WERI-Rb-1 (cell line): ENCODE measurements around the gene OPN1MW.
"Not testable (repeated sequence)": the region's sequence is repeated elsewhere in the genome, so short reads cannot be mapped to it uniquely, and the experiment has no call there.

Source experiments
- DNase-seq: peaks from one replicate; pipeline ENCODE4 v3.0.0-alpha.2; 2020
- H3K27ac ChIP-seq: fragments of 250-450 bp; sonication (Bioruptor Pico); 2 replicates; pipeline ENCODE4 v1.5.1; 2020; ENCODE audit warnings: mild to moderate bottlenecking, moderate library complexity
- H3K27me3 ChIP-seq: fragments of 250-450 bp; sonication (Bioruptor Pico); 2 replicates; pipeline ENCODE4 v1.5.1; 2021; ENCODE audit warnings: mild to moderate bottlenecking, low read depth, moderate library complexity; ENCODE audit not compliant: insufficient read depth, severe bottlenecking
- H3K36me3 ChIP-seq: fragments of 250-450 bp; sonication (Bioruptor Pico); 2 replicates; pipeline ENCODE4 v1.5.1; 2020; ENCODE audit warnings: mild to moderate bottlenecking, moderate library complexity
- H3K4me3 ChIP-seq: 2 replicates; pipeline ENCODE4 v1.5.1; 2011; ENCODE audit warnings: low read depth, mild to moderate bottlenecking, control low read depth, low read length
- H3K9me3 ChIP-seq: fragments of 250-450 bp; sonication (Bioruptor Pico); 2 replicates; pipeline ENCODE4 v1.5.1; 2021; ENCODE audit warnings: mild to moderate bottlenecking, moderate library complexity; ENCODE audit not compliant: severe bottlenecking
- TF ChIP-seq, protein P1 (sequence below): IDR thresholded peaks from 2 replicates; pipeline ENCODE4 v1.5.1; 2011; ENCODE audit warnings: low read depth, mild to moderate bottlenecking, control low read depth, inconsistent platforms, low read length

OPN1MW gene

GRCh38 chrX:154142386-154142785 lies 40.0 kb upstream of the OPN1MW start:
- TF ChIP-seq, protein P1, sequence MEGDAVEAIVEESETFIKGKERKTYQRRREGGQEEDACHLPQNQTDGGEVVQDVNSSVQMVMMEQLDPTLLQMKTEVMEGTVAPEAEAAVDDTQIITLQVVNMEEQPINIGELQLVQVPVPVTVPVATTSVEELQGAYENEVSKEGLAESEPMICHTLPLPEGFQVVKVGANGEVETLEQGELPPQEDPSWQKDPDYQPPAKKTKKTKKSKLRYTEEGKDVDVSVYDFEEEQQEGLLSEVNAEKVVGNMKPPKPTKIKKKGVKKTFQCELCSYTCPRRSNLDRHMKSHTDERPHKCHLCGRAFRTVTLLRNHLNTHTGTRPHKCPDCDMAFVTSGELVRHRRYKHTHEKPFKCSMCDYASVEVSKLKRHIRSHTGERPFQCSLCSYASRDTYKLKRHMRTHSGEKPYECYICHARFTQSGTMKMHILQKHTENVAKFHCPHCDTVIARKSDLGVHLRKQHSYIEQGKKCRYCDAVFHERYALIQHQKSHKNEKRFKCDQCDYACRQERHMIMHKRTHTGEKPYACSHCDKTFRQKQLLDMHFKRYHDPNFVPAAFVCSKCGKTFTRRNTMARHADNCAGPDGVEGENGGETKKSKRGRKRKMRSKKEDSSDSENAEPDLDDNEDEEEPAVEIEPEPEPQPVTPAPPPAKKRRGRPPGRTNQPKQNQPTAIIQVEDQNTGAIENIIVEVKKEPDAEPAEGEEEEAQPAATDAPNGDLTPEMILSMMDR, result no peak
- H3K4me3 ChIP-seq, result no peak overlapping the region
- H3K36me3 ChIP-seq, result no peaks in the 10 kb centered on the region
- H3K27ac ChIP-seq, result no peak overlapping the region
- H3K27me3 ChIP-seq, result no peaks in the 10 kb centered on the region
- H3K9me3 ChIP-seq, result no peaks in the 10 kb centered on the region
- no peak for DNase-seq

DNA sequence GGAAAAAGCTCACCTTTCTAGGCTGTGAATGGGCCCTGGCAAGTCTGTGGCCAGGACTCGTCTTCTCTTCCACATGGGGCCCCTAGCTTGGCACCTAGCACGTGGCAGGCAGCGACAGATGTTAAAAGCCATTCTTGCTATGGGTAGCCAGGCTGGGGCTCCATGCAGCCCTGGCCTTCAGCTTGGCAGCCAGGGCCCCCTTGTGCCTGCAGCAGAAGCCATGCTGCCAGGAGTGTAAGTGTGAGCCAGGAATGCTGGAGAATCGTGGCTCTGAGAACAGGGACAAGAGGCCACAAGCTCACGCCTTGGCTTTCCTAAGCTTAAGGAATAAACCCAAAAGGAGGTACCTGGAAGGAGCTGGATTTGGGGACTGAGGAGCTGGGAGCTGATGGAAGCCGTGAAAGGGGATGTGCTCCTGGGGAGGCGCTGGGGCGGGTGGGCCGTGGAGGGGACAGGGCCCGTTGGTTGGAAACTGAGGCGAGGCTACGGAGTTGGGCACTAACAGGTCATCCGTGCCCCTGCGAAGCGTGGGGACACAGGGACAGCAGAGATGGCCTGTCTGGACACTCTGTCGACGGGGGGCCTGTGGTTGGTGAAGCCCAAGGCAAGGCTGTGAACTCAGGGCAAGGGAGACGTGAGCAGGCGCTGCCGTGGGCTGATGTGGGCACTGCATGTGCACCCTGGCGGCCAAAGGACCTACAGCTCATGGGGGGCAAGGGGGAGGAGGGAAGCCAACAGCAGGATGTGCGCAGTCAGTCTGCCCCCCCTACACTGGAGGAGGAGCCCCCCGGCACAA lies 39.2 kb upstream of the OPN1MW start:
- H3K36me3 ChIP-seq, result no peaks in the 10 kb centered on the region
- no peaks in the 10 kb centered on the region for H3K27me3 ChIP-seq
- TF ChIP-seq, protein P1, result no peak
- no peak overlapping the region; the same call in 1 of the 2 replicates for H3K27ac ChIP-seq
- no peak overlapping the region for H3K4me3 ChIP-seq
- no peak for DNase-seq
- no peaks in the 10 kb centered on the region for H3K9me3 ChIP-seq

GRCh38 chrX:154144010-154144409 lies 38.4 kb upstream of the OPN1MW start, which contains the start of gene OPN1LW:
TSS of gene OPN1LW (plus strand) at chrX:154144243. CDS start at chrX:154144284, 41 bp downstream.
- not testable (repeated sequence) for H3K9me3 ChIP-seq, H3K27me3 ChIP-seq, H3K36me3 ChIP-seq, H3K27ac ChIP-seq, H3K4me3 ChIP-seq
- peak; percentile 82 for DNase-seq

DNA sequence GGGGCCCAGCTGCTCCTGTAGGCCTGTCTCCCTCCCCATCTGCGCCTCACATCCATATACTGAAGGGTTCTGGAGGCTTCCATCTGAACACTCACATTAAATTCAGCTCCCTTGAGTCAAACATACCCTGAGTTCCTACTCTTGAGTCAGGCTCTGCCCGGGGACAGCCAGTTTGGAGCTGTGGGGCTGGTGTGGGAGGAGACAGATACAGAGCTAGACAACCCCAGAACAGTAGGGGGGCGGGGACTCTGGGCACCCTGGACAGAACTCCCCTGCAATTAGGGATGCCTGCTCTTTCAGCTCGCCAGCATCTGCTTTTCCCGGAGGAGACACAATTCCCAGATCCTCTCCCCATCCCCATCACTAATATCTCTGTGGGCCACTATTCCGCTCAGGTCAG lies 31.4 kb upstream of the OPN1MW start:
- H3K4me3 ChIP-seq, H3K36me3 ChIP-seq, H3K9me3 ChIP-seq, DNase-seq, H3K27ac ChIP-seq, H3K27me3 ChIP-seq: not testable (repeated sequence)

DNA sequence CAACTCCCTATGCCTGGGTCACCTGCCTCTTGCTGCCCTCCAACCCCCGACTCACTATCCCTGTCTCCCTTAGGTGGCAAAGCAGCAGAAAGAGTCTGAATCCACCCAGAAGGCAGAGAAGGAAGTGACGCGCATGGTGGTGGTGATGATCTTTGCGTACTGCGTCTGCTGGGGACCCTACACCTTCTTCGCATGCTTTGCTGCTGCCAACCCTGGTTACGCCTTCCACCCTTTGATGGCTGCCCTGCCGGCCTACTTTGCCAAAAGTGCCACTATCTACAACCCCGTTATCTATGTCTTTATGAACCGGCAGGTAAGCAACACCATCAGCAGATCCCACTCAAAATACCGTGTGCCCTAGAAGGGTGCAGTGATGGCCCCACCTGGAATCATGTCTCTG lies 26.2 kb upstream of the OPN1MW start:
- H3K27ac ChIP-seq, H3K27me3 ChIP-seq, H3K9me3 ChIP-seq, H3K4me3 ChIP-seq, DNase-seq, H3K36me3 ChIP-seq: not testable (repeated sequence)

- not testable (repeated sequence) for H3K27ac ChIP-seq, H3K4me3 ChIP-seq, DNase-seq
Observed at GRCh38 chrX:154157207-154157606, 25.2 kb upstream of the OPN1MW start.

DNA sequence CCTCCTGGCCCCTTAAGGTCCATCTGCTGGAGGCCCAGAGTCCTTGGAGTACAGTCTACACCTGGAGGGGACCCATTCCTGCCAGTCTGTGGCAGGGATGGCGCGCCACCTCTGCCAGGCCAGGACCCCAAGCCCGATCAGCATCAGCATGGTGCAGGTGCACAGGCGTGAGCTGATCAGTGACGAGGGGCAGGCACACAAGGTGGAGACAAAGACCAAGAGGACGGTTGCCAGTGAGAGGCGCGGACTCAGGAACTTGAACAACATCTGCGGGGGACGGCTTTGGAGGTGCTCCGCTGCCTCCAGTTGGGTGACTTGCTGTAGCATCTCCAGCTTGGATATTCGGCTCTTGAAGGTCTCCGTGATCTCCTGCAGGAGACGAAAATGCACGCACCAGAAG lies 23.1 kb upstream of the OPN1MW start:
- not testable (repeated sequence) for H3K36me3 ChIP-seq, H3K27ac ChIP-seq, H3K4me3 ChIP-seq, H3K9me3 ChIP-seq, DNase-seq, H3K27me3 ChIP-seq

More at GRCh38 chrX:154157207-154157606, 25.2 kb upstream of the OPN1MW start:
- H3K27me3 ChIP-seq, H3K36me3 ChIP-seq, H3K9me3 ChIP-seq: not testable (repeated sequence)

DNA sequence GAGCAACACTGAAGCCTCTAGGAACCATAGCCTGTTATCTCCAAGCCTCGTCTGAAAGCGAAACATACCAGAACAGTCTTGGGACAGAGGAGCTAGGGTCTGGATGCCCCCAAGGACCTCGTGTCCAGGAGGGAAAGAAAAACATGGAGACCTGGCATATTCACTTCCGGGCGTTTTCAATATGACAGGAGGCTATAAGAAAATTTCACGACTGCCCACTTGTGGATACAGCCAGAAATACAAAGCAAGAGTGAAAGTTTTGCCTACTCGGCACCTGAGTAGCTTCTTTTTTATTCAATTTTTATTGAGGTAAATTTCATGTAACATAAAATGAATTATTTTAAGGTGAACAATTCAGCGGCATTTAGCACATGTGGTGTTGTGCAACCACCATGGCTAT lies 17.5 kb upstream of the OPN1MW start:
- not testable (repeated sequence) for H3K36me3 ChIP-seq, H3K9me3 ChIP-seq, DNase-seq, H3K27me3 ChIP-seq, H3K4me3 ChIP-seq, H3K27ac ChIP-seq

DNA sequence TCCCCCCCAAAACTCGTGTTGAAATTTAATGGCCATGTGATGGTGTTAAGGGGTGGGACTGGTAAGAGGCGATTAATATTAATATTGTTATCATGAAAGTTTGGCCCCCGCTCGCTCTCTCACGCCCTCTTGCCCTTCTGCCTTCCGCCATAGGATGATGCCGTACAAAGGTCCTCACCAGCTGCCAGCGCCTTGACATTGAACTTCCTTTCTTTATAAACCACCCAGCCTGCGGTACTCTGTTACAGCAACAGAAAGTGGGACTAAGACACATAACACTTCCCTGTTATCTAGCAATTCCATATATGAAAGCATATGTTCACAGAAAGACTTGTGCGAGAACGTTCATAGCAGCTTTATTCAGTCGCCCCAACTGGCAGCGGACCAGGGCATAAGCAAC lies 14.0 kb upstream of the OPN1MW start:
- not testable (repeated sequence) for H3K9me3 ChIP-seq, H3K4me3 ChIP-seq, H3K27me3 ChIP-seq, H3K27ac ChIP-seq, DNase-seq, H3K36me3 ChIP-seq

DNA sequence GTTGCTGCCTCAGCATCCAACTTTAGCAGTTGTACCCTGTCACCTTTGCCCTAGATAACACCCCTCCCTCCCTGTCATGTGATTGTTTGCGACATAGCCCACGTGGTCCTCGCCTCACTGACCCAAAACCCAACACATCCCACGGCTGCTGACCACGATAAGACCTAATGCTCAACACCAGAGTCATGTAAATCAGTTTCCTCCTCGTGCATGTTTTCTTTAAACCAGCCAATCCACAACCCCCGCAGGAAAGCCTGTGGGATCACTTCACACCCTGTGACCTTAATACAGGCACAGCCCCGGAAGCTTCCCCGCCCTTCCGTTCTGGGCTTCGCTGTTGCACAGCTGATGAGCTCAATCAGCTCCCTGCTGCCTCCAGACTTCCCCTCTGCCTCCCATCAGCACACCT lies 9.9 kb upstream of the OPN1MW start:
- H3K9me3 ChIP-seq, H3K27ac ChIP-seq, DNase-seq, H3K27me3 ChIP-seq, H3K36me3 ChIP-seq, H3K4me3 ChIP-seq: not testable (repeated sequence)

GRCh38 chrX:154174356-154174755 lies 8.0 kb upstream of the OPN1MW start:
- H3K4me3 ChIP-seq, DNase-seq, H3K36me3 ChIP-seq, H3K27me3 ChIP-seq, H3K27ac ChIP-seq, H3K9me3 ChIP-seq: not testable (repeated sequence)

DNA sequence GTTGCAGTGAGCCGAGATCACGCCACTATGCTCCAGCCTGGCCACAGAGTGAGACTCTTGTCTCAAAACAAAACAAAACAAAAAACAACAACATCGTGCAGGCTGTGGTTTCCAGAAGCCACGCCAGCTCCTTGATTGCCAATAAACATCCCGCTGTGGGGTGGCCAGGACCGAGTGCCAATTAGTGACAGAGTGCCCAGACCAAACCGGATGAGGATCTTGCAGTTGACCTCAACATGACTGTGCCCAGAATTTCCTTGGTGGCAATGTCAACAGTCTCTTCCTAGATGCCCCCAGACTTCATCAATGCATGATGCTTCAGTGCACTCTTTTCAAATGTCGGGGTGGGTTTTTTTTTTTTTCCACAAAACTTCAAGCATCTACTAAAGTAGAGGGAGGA lies 1.4 kb downstream of the OPN1MW start:
- DNase-seq, H3K27ac ChIP-seq, H3K9me3 ChIP-seq, H3K27me3 ChIP-seq, H3K4me3 ChIP-seq, H3K36me3 ChIP-seq: not testable (repeated sequence)

GRCh38 chrX:154192846-154193245 lies 10.4 kb downstream of the OPN1MW start:
- not testable (repeated sequence) for H3K27ac ChIP-seq, H3K9me3 ChIP-seq, H3K4me3 ChIP-seq, DNase-seq, H3K27me3 ChIP-seq, H3K36me3 ChIP-seq
